ENCODE measurements around the gene FLYWCH1. TPM values are rescaled to one million over a fixed set of nuclear protein-coding genes. Genes with fewer than 3 reads are reported as not detected.

Gene FLYWCH1
- total and polyA plus RNA-seq, 9 of the 15 experiments (the other 6 are each of a cell fraction or from before 2014, with no cell fraction given): 0.18 to 33.6 (median 11.3) TPM

- no peak for TF ChIP-seq CUX1 (CRISPR knock-in tag; IDR thresholded peaks at IDR 0.05)
- no peak for TF ChIP-seq CXXC5 (CRISPR knock-in tag; IDR thresholded peaks at IDR 0.05)
- TF ChIP-seq, protein P1, sequence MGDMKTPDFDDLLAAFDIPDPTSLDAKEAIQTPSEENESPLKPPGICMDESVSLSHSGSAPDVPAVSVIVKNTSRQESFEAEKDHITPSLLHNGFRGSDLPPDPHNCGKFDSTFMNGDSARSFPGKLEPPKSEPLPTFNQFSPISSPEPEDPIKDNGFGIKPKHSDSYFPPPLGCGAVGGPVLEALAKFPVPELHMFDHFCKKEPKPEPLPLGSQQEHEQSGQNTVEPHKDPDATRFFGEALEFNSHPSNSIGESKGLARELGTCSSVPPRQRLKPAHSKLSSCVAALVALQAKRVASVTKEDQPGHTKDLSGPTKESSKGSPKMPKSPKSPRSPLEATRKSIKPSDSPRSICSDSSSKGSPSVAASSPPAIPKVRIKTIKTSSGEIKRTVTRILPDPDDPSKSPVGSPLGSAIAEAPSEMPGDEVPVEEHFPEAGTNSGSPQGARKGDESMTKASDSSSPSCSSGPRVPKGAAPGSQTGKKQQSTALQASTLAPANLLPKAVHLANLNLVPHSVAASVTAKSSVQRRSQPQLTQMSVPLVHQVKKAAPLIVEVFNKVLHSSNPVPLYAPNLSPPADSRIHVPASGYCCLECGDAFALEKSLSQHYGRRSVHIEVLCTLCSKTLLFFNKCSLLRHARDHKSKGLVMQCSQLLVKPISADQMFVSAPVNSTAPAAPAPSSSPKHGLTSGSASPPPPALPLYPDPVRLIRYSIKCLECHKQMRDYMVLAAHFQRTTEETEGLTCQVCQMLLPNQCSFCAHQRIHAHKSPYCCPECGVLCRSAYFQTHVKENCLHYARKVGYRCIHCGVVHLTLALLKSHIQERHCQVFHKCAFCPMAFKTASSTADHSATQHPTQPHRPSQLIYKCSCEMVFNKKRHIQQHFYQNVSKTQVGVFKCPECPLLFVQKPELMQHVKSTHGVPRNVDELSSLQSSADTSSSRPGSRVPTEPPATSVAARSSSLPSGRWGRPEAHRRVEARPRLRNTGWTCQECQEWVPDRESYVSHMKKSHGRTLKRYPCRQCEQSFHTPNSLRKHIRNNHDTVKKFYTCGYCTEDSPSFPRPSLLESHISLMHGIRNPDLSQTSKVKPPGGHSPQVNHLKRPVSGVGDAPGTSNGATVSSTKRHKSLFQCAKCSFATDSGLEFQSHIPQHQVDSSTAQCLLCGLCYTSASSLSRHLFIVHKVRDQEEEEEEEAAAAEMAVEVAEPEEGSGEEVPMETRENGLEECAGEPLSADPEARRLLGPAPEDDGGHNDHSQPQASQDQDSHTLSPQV (IDR thresholded peaks at IDR 0.05): no peak
Observed at GRCh38 chr16:2866431-2866830, 45.3 kb upstream of the FLYWCH1 start (continued).

Measured in K562 (cell line).